ENCODE results near the gene SUFU. TPM values are rescaled to one million over a fixed set of nuclear protein-coding genes. Genes with fewer than 3 reads are reported as not detected.

Gene SUFU
- total and polyA plus RNA-seq, 2 donors (not counting 1 experiment from before 2014, with no cell fraction given): 4.8 to 13.3 TPM

DNA sequence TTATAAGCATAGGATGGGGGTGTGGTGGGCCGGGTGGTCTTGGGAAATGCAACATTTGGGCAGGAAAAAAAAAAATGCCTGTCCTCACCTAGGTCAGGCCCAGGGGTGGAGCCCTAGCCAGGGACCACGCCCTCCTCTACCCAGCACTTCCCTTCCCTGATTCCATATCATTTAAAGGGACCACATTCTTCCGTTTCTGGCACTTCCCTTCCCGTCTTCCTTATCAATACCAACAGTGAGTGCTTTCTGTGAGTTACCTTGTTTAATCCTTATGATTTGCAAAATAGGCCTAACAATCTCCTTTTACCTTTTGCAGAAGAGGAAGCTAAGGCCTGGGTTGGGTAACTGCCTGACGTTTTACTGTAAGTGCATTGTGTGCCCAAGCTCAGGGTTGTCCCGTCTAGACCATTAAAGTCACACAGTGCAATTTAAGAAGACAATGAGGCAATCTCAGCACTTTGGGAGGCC, 35.8 kb upstream of the SUFU start:
- no peak overlapping the region for H3K4me2 ChIP-seq (replicated peaks; ENCODE audit: low read depth, low read length, poor library complexity, severe bottlenecking)
- H3K4me1 Mint-ChIP-seq: peaks cover 5% of the 10 kb centered on the region

DNA sequence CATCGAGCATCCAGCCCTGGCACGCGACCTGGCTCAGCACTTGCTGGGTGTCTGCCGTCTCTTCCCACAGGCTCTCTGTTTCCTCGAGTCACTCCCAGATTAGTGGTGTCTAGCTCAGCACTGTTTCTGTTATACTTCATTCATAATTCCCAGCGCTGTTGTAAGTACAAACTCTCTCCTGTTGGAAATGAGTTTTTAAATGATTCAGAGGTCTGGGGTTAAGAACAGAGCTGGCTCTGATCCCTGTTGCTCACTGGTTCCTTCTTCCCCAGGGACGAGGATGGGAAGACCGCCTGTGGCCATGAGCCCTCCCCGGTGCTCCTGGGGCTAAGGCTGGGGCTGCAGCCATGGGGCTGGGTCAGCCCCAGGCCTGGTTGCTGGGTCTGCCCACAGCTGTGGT, 35.1 kb upstream of the SUFU start:
- H3K4me2 ChIP-seq (replicated peaks; ENCODE audit: low read depth, low read length, poor library complexity, severe bottlenecking): no peak overlapping the region
- H4K20me1 ChIP-seq (ENCODE audit: control insufficient read depth, insufficient read depth, low read length, poor library complexity, severe bottlenecking): no peaks in the 10 kb centered on the region
- ChIA-PET POLR2A (no interaction called here), CTCF (interaction anchor here (5.5 kb wide), 1 partner anchor 10 kb away, joined by 22 read pairs; no protein-coding TSS in a partner anchor)
- no peak for ATAC-seq (ENCODE audit: low read depth)
- H3K9ac ChIP-seq (ENCODE audit: low read length): no peak overlapping the region
- H3K9me3 Mint-ChIP-seq (ENCODE audit: insufficient read depth): no peaks in the 10 kb centered on the region
- H3K36me3 ChIP-seq (replicated peaks in 1 of 2; ENCODE audit: control extremely low read depth in 1 of 2, control insufficient read depth in 1 of 2, extremely low read depth in 1 of 2, insufficient read depth in 2 of 2, low read length in 1 of 2): no peaks in the 10 kb centered on the region
- no peaks in the 10 kb centered on the region for H3K79me2 ChIP-seq (ENCODE audit: control insufficient read depth, insufficient read depth, low read length)
- no peak for DNase-seq
- H2AFZ ChIP-seq (ENCODE audit: insufficient read depth, low read depth, low read length, poor library complexity, severe bottlenecking): no peak overlapping the region
- no peak overlapping the region for H3K4me3 Mint-ChIP-seq
- H3K9me3 ChIP-seq (ENCODE audit: control extremely low read depth in 1 of 3, control insufficient read depth in 2 of 3, insufficient read depth in 1 of 3, low read length in 2 of 3): no peaks in the 10 kb centered on the region
- H3K27ac ChIP-seq (ENCODE audit: low read length in 2 of 2): no peak overlapping the region
- no peaks in the 10 kb centered on the region for H3K27me3 Mint-ChIP-seq
- H3K4me1 ChIP-seq (ENCODE audit: control insufficient read depth in 2 of 2, insufficient read depth in 2 of 2, low read length in 2 of 2): no peaks in the 10 kb centered on the region
- intact Hi-C loops (cut with micrococcal nuclease): no loop called here
- no peaks in the 10 kb centered on the region for H3K27me3 ChIP-seq (replicated peaks in 1 of 4; ENCODE audit: control extremely low read depth in 1 of 4, control insufficient read depth in 3 of 4, insufficient read depth in 4 of 4, low read length in 3 of 4)
- WGBS (ENCODE audit: insufficient coverage): 100% methylated on average over 4 of the region's 9 CpGs
- no peaks in the 10 kb centered on the region for H3K4me1 Mint-ChIP-seq
- no peak for TF ChIP-seq EZH2 (IDR thresholded peaks at IDR 0.05; ENCODE audit: borderline replicate concordance, insufficient read depth, low read depth, low read length, poor library complexity, severe bottlenecking)
- TF ChIP-seq, protein P1, sequence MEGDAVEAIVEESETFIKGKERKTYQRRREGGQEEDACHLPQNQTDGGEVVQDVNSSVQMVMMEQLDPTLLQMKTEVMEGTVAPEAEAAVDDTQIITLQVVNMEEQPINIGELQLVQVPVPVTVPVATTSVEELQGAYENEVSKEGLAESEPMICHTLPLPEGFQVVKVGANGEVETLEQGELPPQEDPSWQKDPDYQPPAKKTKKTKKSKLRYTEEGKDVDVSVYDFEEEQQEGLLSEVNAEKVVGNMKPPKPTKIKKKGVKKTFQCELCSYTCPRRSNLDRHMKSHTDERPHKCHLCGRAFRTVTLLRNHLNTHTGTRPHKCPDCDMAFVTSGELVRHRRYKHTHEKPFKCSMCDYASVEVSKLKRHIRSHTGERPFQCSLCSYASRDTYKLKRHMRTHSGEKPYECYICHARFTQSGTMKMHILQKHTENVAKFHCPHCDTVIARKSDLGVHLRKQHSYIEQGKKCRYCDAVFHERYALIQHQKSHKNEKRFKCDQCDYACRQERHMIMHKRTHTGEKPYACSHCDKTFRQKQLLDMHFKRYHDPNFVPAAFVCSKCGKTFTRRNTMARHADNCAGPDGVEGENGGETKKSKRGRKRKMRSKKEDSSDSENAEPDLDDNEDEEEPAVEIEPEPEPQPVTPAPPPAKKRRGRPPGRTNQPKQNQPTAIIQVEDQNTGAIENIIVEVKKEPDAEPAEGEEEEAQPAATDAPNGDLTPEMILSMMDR (IDR thresholded peaks at IDR 0.05): no peak
- no peak overlapping the region for H3K27ac Mint-ChIP-seq
- no peak overlapping the region for H3K4me3 ChIP-seq (ENCODE audit: control extremely low read depth in 1 of 5, extremely low read depth in 1 of 5, insufficient read depth in 1 of 5, low read depth in 2 of 5, low read length in 4 of 5)

More for the DNA sequence above, 35.8 kb upstream of the SUFU start:
- H3K4me3 ChIP-seq (ENCODE audit: control extremely low read depth in 1 of 5, extremely low read depth in 1 of 5, insufficient read depth in 1 of 5, low read depth in 2 of 5, low read length in 4 of 5): no peak overlapping the region
- no peak overlapping the region for H3K27ac ChIP-seq (ENCODE audit: low read length in 2 of 2)
- intact Hi-C loops (cut with micrococcal nuclease): no loop called here
- no peak overlapping the region for H3K9ac ChIP-seq (ENCODE audit: low read length)
- Mint-ChIP-seq H3K27ac (no peak overlapping the region), H3K9me3 (ENCODE audit: insufficient read depth) (no peaks in the 10 kb centered on the region), H3K4me3 (no peak overlapping the region), H3K27me3 (no peaks in the 10 kb centered on the region)
- H3K9me3 ChIP-seq (ENCODE audit: control extremely low read depth in 1 of 3, control insufficient read depth in 2 of 3, insufficient read depth in 1 of 3, low read length in 2 of 3): no peaks in the 10 kb centered on the region
- H3K4me1 ChIP-seq (ENCODE audit: control insufficient read depth in 2 of 2, insufficient read depth in 2 of 2, low read length in 2 of 2): peaks cover 0 to under 1% of the 10 kb centered on the region in 2 donors
- no peaks in the 10 kb centered on the region for H4K20me1 ChIP-seq (ENCODE audit: control insufficient read depth, insufficient read depth, low read length, poor library complexity, severe bottlenecking)
- no peak for ATAC-seq (ENCODE audit: low read depth)
- H3K79me2 ChIP-seq (ENCODE audit: control insufficient read depth, insufficient read depth, low read length): no peaks in the 10 kb centered on the region
- H3K36me3 ChIP-seq (replicated peaks in 1 of 2; ENCODE audit: control extremely low read depth in 1 of 2, control insufficient read depth in 1 of 2, extremely low read depth in 1 of 2, insufficient read depth in 2 of 2, low read length in 1 of 2): no peaks in the 10 kb centered on the region
- TF ChIP-seq, protein P1 (IDR thresholded peaks at IDR 0.05): no peak
- TF ChIP-seq EZH2 (IDR thresholded peaks at IDR 0.05; ENCODE audit: borderline replicate concordance, insufficient read depth, low read depth, low read length, poor library complexity, severe bottlenecking): no peak
- POLR2A ChIA-PET: no interaction called here
- DNase-seq: no peak
- CTCF ChIA-PET: interaction anchor here (5.5 kb wide), 1 partner anchor 11 kb away, joined by 22 read pairs; no protein-coding TSS in a partner anchor
- WGBS (ENCODE audit: insufficient coverage): 72% methylated on average over 2 of the region's 6 CpGs
- H2AFZ ChIP-seq (ENCODE audit: insufficient read depth, low read depth, low read length, poor library complexity, severe bottlenecking): no peak overlapping the region
- no peaks in the 10 kb centered on the region for H3K27me3 ChIP-seq (replicated peaks in 1 of 4; ENCODE audit: control extremely low read depth in 1 of 4, control insufficient read depth in 3 of 4, insufficient read depth in 4 of 4, low read length in 3 of 4)

Data from B cell (primary cell).